NCI-H2107 treated with DMSO at 0.1 percent for 48 hours (cell line): ENCODE results near the gene AAK1.

Source experiments
- DNase-seq: peaks from one replicate; lab custom pipeline; 2025; ENCODE audit not compliant: unreplicated experiment; lab: John Stamatoyannopoulos, UW

AAK1 gene

DNA sequence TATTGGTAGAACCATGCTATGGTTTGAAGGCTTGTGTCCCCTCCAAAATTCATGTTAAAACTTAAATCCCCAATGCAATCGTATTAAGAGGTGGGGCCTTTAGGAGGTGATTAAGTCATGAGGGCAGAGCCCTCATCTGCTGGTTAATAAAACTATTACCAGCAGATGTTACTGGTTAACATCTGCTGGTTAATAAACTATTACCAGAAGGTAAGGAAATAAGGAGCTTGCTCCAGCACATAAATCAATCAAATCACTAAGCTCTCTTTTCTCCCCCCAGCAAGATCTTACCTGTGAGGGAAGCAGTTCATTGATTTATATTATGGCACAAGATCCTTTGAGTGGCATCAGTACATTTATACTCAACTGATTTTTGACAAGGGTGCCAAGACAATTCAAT, 96.9 kb downstream of the AAK1 start:
- DNase-seq: no peak

DNA sequence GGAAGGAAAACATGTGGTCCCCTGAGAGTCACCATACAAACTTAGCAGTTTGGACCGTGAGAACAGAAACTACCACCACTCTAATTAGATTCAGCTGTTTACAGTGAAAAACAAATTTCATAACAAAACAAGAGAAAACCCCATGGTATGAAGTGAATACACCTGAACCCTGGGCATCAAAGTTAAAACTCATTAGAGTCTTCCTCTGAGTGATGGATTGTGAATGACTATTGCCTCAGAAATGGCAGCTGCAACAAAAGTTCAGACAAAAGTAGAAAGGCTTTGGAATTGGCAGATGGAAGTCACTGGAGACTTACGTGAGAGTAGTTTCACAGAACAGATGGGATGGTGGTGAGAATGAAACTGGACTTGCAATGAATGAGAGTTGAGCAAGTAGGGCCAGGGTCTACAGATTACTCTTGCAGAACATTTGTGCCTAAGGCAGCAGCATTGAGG, 98.0 kb downstream of the AAK1 start:
- no peak for DNase-seq

GRCh38 chr2:69544951-69545350, 98.6 kb downstream of the AAK1 start:
- no peak for DNase-seq

DNA sequence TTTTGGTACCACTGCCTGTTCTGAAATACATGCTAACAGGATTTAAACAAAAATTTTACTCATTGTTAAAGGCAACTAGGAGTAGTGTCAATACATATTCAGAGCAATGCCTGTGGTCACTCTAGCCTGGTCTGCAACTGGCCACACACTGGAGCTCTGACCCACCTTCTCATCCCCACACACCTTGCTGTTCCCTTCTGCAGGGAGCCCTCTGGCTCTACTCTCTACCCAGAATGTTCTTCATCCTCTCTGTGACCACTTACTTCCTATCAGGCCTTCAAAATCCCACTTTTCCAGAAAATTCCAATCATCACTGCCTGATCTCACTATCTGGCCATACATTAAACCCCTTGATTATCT, 104.0 kb downstream of the AAK1 start:
- no peak for DNase-seq

DNA sequence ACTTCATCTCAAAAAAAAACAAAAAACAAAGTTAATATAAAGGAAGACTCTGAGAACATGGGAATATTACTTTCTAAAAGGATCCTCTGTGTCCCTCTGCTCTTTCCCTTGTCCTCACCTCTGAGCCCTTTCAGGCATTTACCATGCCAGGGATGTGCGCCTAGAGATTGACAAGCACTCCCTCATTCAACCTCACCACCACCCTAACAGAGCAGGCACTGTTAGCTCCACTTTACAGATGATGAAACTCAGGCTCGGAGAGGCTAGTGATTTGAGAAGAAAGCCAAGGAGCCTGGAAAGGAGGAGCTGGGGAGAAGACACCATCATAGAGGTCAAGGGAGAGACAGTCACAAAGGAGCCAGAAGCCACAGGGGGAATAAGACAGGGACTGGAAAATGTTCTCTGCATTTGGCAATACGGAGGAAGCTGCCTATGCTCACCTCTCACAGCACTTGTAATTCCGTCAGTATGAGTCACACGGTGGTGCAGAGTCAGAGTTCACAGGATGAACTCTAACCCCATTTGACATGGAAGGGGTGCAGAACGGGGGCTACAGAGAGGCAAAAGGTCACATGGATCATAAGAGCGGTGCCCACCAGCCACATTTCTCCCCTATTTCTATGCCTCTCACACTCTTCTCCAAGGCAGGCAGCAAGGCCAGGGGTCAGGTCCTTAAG, 104.5 kb downstream of the AAK1 start:
- DNase-seq: no peak

- DNase-seq: no peak
Observed at GRCh38 chr2:69538249-69538648, 105.3 kb downstream of the AAK1 start.

DNA sequence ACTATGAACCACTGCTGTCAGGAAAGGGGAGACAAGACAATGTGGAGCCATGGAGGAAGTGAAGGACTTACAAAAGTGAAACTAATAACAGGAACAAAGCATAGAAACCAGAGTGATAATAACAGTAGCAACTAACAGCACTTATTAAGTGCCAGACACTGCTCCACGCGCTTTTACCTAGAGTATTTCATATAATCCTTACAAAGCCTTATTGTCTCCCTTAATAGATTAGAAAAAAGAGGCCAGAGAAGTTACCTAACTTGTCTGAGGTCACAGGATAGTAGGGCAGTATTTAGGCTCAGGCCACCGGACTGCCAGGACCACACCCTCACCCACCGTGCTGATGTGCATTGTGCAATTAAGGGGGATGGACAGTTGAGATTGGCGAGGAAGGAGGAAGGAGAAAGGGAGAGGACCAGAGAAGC, 107.7 kb downstream of the AAK1 start:
- no peak for DNase-seq

- no peak for DNase-seq
Observed at GRCh38 chr2:69531186-69531585, 112.4 kb downstream of the AAK1 start.

DNA sequence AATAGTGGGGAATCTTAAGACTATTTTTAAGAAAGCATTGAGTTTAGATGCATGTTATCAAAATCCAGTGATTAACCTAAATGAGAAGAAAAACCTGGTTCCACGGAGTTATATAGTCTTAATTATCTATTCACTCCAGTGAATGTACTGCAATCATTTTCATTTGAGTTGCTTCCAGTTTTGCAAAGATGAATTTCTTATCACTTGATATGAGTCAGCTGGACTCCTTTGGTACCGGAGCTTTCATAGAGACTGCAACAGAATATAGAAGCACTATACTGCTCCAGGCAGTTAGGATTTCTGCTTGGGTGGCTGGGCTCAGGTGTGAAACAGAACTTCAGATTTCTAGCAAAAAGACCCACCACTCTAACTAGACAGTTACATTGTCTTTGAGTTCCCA, 114.1 kb downstream of the AAK1 start:
- no peak for DNase-seq

- no peak for DNase-seq
Observed at GRCh38 chr2:69525261-69525660, 118.3 kb downstream of the AAK1 start.

DNA sequence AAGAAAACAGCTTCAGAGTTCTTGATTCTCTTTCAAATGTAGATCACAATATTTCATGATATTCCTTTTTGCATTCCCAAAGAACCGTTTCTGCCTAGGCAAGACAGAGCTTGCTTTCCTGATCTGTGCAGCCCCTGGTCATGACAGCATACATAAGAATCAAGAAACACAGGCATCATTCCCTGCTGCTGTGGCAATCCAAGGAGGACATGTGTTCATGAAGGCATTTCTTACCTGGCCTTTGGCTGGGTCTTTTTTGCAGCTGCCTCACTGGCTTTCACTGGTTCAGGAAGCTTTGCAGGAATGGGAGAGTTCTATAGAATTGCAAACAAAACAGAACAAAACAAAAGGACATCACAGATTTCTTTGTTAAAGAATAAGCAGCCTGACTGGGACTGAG, 118.7 kb downstream of the AAK1 start:
- DNase-seq: no peak

GRCh38 chr2:69521747-69522146, 121.8 kb downstream of the AAK1 start:
- DNase-seq: no peak

GRCh38 chr2:69518841-69519240, 124.7 kb downstream of the AAK1 start:
- DNase-seq: no peak

DNA sequence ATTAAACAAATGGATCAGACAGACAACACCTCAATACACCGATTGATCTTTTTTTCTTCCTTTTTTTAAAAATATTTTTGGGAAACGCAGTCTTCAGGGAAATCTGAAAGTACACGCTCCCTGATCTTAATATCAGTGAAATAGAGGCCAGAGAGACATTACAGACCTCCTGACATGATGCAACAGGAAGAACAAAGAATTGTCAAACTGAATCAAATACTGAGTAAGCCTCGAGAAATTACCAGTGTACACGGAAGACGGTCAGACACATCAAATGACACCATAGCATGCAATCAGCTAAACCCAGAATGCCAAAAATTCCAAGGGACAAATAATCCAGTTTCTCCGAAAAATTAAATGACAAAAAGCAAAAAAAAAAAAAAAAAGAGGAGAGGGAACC, 126.1 kb downstream of the AAK1 start:
- no peak for DNase-seq

DNA sequence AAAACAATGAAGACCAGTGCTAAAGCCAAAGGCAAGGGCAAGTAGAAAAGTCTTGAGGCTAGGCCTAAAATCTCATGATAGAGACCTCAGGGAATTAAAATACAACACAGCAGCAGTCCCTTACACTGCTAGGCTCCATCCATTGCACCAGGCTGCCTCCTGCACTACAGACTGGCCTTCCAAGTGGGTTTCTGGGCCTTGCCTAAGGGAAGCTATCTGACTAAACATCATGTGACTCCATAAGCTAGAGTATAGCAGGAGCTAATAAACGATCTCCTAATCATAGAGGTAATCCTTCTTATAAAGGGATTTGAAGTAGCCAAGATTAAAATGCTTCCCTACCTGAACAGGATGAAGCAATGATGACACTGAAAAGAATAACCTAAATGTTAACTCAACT, 128.7 kb downstream of the AAK1 start:
- DNase-seq: no peak

DNA sequence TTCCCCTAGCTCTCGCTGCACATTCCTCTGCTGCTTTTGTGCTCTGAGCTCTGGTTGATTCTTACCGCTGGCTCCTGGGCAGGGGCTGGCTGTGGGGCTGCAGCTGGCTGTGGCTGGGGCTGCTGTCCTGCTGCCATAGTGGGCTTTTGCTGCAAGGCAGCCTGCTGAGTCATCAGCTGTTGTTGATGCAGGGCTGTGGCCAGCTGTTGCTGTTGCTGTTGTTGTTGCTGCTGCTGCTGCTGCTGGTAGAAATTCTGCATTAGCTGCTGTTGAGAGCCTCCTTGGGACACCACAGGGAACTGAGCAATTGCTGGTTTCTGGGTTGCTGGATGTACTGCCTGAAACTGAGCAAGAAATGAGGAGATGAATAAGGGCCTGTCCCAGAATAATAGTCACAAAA, 129.1 kb downstream of the AAK1 start:
- DNase-seq: no peak

- DNase-seq: no peak
Observed at GRCh38 chr2:69512446-69512845, 131.1 kb downstream of the AAK1 start.

DNA sequence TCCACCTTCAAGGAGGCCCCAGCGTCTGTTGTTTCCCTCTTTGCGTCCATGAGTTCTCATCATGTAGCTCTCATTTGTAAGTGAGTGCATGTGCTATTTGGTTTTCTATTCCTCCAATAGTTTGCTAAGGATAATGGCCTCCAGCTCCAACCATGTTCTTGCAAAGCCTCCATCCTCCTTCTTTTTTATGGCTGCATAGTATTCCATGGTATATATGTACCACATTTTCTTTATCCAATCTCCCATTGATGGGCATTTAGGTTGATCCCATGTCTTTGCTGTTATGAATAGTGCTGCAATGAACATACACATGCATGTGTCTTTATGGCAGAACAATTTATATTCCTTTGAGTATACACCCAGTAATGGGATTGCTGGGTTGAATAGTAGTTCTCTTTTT, 133.3 kb downstream of the AAK1 start:
- DNase-seq: no peak

- DNase-seq: no peak
Observed at GRCh38 chr2:69509750-69510140, 133.8 kb downstream of the AAK1 start.

DNA sequence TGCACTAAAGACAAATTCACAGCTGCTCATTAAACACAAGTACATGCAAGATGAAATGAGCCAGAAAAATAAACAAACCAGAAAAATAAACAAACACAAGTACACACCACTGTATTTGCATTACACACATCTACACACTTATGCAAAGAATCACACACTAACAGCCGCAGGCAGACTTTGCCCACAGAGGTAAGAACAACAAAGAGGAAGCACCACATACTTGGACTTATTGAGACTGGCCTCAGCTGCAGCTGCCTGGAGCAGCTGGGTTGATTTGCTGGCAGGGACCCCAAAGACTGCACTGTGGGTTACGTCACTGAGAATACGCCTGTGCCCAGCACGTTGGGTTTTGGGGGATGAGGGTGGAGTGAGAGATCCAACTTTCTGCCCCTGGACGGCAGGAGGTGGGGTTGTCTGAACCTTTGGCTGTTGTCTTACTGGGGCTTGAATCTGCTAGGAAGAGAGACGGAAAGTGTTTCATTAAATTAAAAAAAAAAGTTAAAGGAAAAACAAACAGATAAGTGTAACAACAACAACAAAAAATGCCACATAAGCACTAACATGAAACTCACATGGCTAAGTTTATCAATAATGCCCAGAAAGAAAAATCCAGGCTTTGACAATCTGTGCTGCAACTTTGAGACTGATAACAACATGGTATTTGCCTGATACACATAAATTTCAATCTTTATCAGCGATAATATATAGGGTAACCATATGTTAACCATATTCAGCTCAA, 134.4 kb downstream of the AAK1 start:
- peak; percentile 21 for DNase-seq

DNA sequence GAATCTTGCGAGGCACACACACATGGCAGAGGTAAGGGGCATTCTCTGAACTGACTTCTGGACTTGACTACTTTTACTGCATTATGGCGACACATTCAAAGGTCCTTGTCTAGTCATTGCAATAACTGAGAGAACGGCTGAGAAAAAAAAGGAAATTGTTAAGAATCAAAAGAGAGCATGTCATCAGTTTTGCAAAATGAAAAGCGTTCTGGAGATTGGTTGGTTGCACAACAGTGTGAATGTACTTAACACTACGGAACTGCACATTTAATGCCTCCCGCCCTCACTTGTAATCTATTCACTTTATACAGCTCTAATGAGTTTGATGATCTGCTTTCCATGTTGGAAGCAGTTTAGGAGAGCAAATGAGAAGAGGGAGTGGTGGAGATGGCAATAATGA, 137.8 kb downstream of the AAK1 start:
- DNase-seq: no peak

- no peak for DNase-seq
Observed at GRCh38 chr2:69501301-69501700, 142.2 kb downstream of the AAK1 start.

DNA sequence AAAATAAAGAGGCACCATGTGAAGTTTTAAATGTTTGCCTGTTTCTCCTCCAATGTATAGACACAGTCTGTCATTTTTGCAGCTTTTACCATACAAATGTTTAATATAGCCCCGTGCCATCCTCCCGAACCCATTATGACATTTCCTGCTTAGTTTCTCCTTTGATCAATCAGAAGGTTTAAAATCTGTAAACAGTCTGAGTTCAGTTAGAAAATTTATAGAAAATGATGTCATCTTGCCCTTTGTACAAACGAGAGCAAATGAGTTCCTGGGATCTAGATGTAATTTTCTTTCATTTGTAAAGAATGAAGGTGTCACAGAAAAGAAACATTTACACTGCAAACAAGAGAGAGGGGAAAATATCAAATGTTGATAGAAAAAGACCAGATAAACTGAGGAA, 143.6 kb downstream of the AAK1 start:
- DNase-seq: no peak
